H1 (cell line): ENCODE measurements around the gene PRPF40B. TPM values are rescaled to one million over a fixed set of nuclear protein-coding genes. Genes with fewer than 3 reads are reported as not detected.

ENCODE experiments used
- CTCF ChIA-PET: fragments of 300-600 bp; sonication (Branson Sonifier 250); formaldehyde crosslinking; loops from one replicate; lab custom pipeline; 2021; ENCODE audit not compliant: partially characterized antibody; lab: Charles Lee
- POLR2A ChIA-PET: fragments of 300-600 bp; sonication (Branson Sonifier 250); formaldehyde crosslinking; loops from one replicate; lab custom pipeline; 2021; ENCODE audit warnings: inconsistent platforms; ENCODE audit not compliant: partially characterized antibody; lab: Charles Lee
- DNase-seq, 2 experiments: peaks; one replicate each; pipeline versions ENCODE4 v3.0.0 to v3.0.0-alpha.2; 2010 to 2022; ENCODE audit warnings: low spot score in 2 of 2, low read depth in 1 of 2, mixed read lengths in 1 of 2
- FAIRE-seq: peaks from 2 replicates; lab custom pipeline; 2011; peaks lifted over from hg19 to GRCh38; lab: Jason Lieb, UNC
- H2AFZ ChIP-seq: 2 replicates; pipeline ENCODE4 v1.8.1; 2012; ENCODE audit warnings: low read length, inconsistent platforms
- H2AK5ac ChIP-seq: 2 replicates; pipeline ENCODE4 v1.6.1; 2013; ENCODE audit warnings: low read depth, low read length
- H2BK120ac ChIP-seq: replicated peaks from 2 replicates; pipeline ENCODE3; 2013; ENCODE audit warnings: low read depth, low read length, inconsistent platforms
- H2BK12ac ChIP-seq: 2 replicates; pipeline ENCODE4 v1.6.1; 2013; ENCODE audit warnings: low read depth, low read length
- H2BK15ac ChIP-seq: 2 replicates; pipeline ENCODE4 v1.6.1; 2013; ENCODE audit warnings: low read length
- H2BK20ac ChIP-seq: 2 replicates; pipeline ENCODE4 v1.6.1; 2013; ENCODE audit warnings: low read length
- H2BK5ac ChIP-seq: 2 replicates; pipeline ENCODE4 v1.6.1; 2013; ENCODE audit warnings: low read depth, low read length
- H3K14ac ChIP-seq: 2 replicates; pipeline ENCODE4 v1.6.1; 2013; ENCODE audit warnings: inconsistent platforms; ENCODE audit not compliant: insufficient read length
- H3K18ac ChIP-seq: 2 replicates; pipeline ENCODE4 v1.6.1; 2013; ENCODE audit warnings: low read length; ENCODE audit errors: extremely low read depth
- H3K23ac ChIP-seq: 2 replicates; pipeline ENCODE4 v1.6.1; 2013; ENCODE audit warnings: inconsistent platforms; ENCODE audit not compliant: insufficient read length
- H3K23me2 ChIP-seq: 2 replicates; pipeline ENCODE4 v1.6.1; 2013; ENCODE audit warnings: low read depth, low read length
- H3K27ac ChIP-seq: 2 replicates; pipeline ENCODE4 v1.6.1; 2011; ENCODE audit warnings: low read depth, low read length, inconsistent platforms
- H3K27me3 ChIP-seq, 4 experiments: replicated peaks in 1 of 4; 1 replicate in 1 of 4; 2 replicates in 3 of 4; pipeline versions ENCODE4 v1.6.1 to v1.8.1; 2011 to 2013; ENCODE audit warnings: low read length in 3 of 4, mild to moderate bottlenecking in 3 of 4, inconsistent platforms in 2 of 4, mixed read lengths in 2 of 4, moderate library complexity in 1 of 4; ENCODE audit not compliant: control insufficient read depth in 3 of 4, insufficient read depth in 3 of 4; ENCODE audit errors: extremely low read depth in 1 of 4
- H3K36me3 ChIP-seq, 4 experiments: 2 replicates each; pipeline versions ENCODE4 v1.6.1 to v1.8.1; 2011 to 2013; ENCODE audit warnings: mild to moderate bottlenecking in 4 of 4, low read length in 3 of 4, moderate library complexity in 2 of 4, control low read depth in 1 of 4, inconsistent platforms in 1 of 4; ENCODE audit not compliant: insufficient read depth in 4 of 4, control insufficient read depth in 2 of 4
- H3K4ac ChIP-seq: replicated peaks from 2 replicates; pipeline ENCODE3; 2013; ENCODE audit warnings: low read length, low read depth, mixed read lengths, inconsistent platforms; ENCODE audit not compliant: insufficient read length
- H3K4me1 ChIP-seq, 4 experiments: replicated peaks in 1 of 4; 1 replicate in 1 of 4; 2 replicates in 3 of 4; pipeline versions ENCODE4 v1.6.1 to v1.8.1; 2011 to 2013; ENCODE audit warnings: low read length in 3 of 4, inconsistent platforms in 2 of 4, mixed read lengths in 1 of 4; ENCODE audit not compliant: insufficient read depth in 4 of 4, control insufficient read depth in 3 of 4
- H3K4me2 ChIP-seq, 2 experiments: 2 replicates each; pipeline versions ENCODE4 v1.6.1 to v1.8.1; 2011 to 2013; ENCODE audit warnings: low read depth in 2 of 2, low read length in 2 of 2, control low read depth in 1 of 2, inconsistent platforms in 1 of 2, mild to moderate bottlenecking in 1 of 2; ENCODE audit not compliant: insufficient read depth in 1 of 2
- H3K4me3 ChIP-seq, 4 experiments: fragments of 200-600, 300-600 bp in 1 of 4; sonication (generic), shearing (Covaris generic), sonication (Bioruptor Twin) in 1 of 4; 2 replicates each; pipeline versions ENCODE4 v1.5.1 to v1.8.1; 2011 to 2016; ENCODE audit warnings: low read length in 4 of 4, low read depth in 3 of 4, control low read depth in 2 of 4, inconsistent platforms in 2 of 4, mild to moderate bottlenecking in 2 of 4, mixed read lengths in 1 of 4, moderate library complexity in 1 of 4; ENCODE audit not compliant: insufficient read depth in 2 of 4; ENCODE audit errors: extremely low read depth in 1 of 4
- H3K56ac ChIP-seq: replicated peaks from 2 replicates; pipeline ENCODE3; 2013; ENCODE audit warnings: low read depth, mild to moderate bottlenecking, mixed read lengths, low read length, inconsistent platforms; ENCODE audit not compliant: insufficient read length
- H3K79me1 ChIP-seq: 2 replicates; pipeline ENCODE4 v1.6.1; 2013; ENCODE audit warnings: low read depth, low read length, control low read depth
- H3K79me2 ChIP-seq, 2 experiments: 2 replicates each; pipeline versions ENCODE4 v1.6.1 to v1.8.1; 2012 to 2013; ENCODE audit warnings: low read length in 2 of 2, mild to moderate bottlenecking in 2 of 2, inconsistent platforms in 1 of 2; ENCODE audit not compliant: insufficient read depth in 2 of 2, control insufficient read depth in 1 of 2
- H3K9ac ChIP-seq, 4 experiments: replicated peaks in 1 of 4; 1 replicate in 1 of 4; 2 replicates in 3 of 4; pipeline versions ENCODE4 v1.6.1 to v1.8.1; 2011 to 2013; ENCODE audit warnings: low read depth in 3 of 4, low read length in 3 of 4, control low read depth in 2 of 4, mild to moderate bottlenecking in 2 of 4, moderate library complexity in 2 of 4, inconsistent platforms in 1 of 4; ENCODE audit errors: extremely low read depth in 1 of 4
- H3K9me3 ChIP-seq, 2 experiments: 2 replicates each; pipeline versions ENCODE4 v1.6.1 to v1.8.1; 2012 to 2013; ENCODE audit warnings: mild to moderate bottlenecking in 2 of 2, moderate library complexity in 2 of 2, control low read depth in 1 of 2, inconsistent platforms in 1 of 2, low read depth in 1 of 2, low read length in 1 of 2, mixed read lengths in 1 of 2; ENCODE audit not compliant: insufficient read depth in 2 of 2
- H4K20me1 ChIP-seq, 2 experiments: replicated peaks in 1 of 2; 2 replicates each; pipeline versions ENCODE3 to v1.8.1; 2011 to 2013; ENCODE audit warnings: inconsistent platforms in 2 of 2, low read length in 2 of 2, mild to moderate bottlenecking in 1 of 2; ENCODE audit not compliant: insufficient read depth in 2 of 2, control insufficient read depth in 1 of 2
- H4K5ac ChIP-seq: 2 replicates; pipeline ENCODE4 v1.6.1; 2013; ENCODE audit warnings: low read length, low read depth, mixed read lengths, inconsistent platforms; ENCODE audit not compliant: insufficient read length
- H4K8ac ChIP-seq: 2 replicates; pipeline ENCODE4 v1.8.0; 2013; ENCODE audit warnings: mild to moderate bottlenecking, moderate library complexity, low read length, inconsistent platforms; ENCODE audit not compliant: insufficient read depth; ENCODE audit errors: extremely low read depth
- H4K91ac ChIP-seq: replicated peaks from 2 replicates; pipeline ENCODE3; 2013; ENCODE audit warnings: low read length, mixed read lengths, inconsistent platforms; ENCODE audit not compliant: insufficient read length
- CBX5 ChIP-seq: fragments of 300-800, 300-1000 bp; sonication (generic); IDR thresholded peaks from 2 replicates; pipeline ENCODE4 v1.7.1; 2016; ENCODE audit warnings: antibody characterized with exemption, low read length, low read depth
- CREB1 ChIP-seq: IDR thresholded peaks from 2 replicates; pipeline ENCODE4 v1.6.1; 2012; ENCODE audit warnings: inconsistent platforms
- CTBP2 ChIP-seq: IDR thresholded peaks from 2 replicates; pipeline ENCODE4 v1.7.0; 2011; ENCODE audit warnings: borderline replicate concordance, mild to moderate bottlenecking, moderate library complexity, mixed read lengths, low read length; ENCODE audit not compliant: insufficient read depth, insufficient read length
- EZH2 ChIP-seq: fragments of 200-600 bp; sonication (generic); IDR thresholded peaks from 2 replicates; pipeline ENCODE4 v1.7.1; 2012; ENCODE audit warnings: low read depth, mild to moderate bottlenecking, moderate library complexity, low read length, inconsistent platforms; ENCODE audit not compliant: severe bottlenecking
- HDAC6 ChIP-seq: IDR thresholded peaks from one replicate; pipeline ENCODE4 v1.7.1; 2012; ENCODE audit warnings: low read depth, mild to moderate bottlenecking, inconsistent platforms, low read length, moderate library complexity
- POLR2A ChIP-seq, 2 experiments: IDR thresholded peaks; 1 replicate in 1 of 2; 2 replicates in 1 of 2; pipeline ENCODE4 v1.6.1; 2011; ENCODE audit warnings: low read depth in 2 of 2, low read length in 2 of 2, mild to moderate bottlenecking in 2 of 2; ENCODE audit errors: control extremely low read depth in 1 of 2
- POU5F1 ChIP-seq: IDR thresholded peaks from 2 replicates; pipeline ENCODE4 v1.6.1; 2011; ENCODE audit warnings: low read depth, mild to moderate bottlenecking, low read length, moderate library complexity
- RBBP5 ChIP-seq: IDR thresholded peaks from 2 replicates; pipeline ENCODE4 v1.7.1; 2012; ENCODE audit warnings: low read depth, mild to moderate bottlenecking, inconsistent platforms, low read length, moderate library complexity, borderline replicate concordance
- SIN3A ChIP-seq, 2 experiments: IDR thresholded peaks in 1 of 2; conservative IDR thresholded peaks in 1 of 2; 2 replicates each; pipeline ENCODE4 v1.6.1; 2011 to 2012; ENCODE audit warnings: low read length in 2 of 2, improper control_type of control experiment in 1 of 2, low read depth in 1 of 2, mild to moderate bottlenecking in 1 of 2
- SP1 ChIP-seq: IDR thresholded peaks from 2 replicates; pipeline ENCODE4 v1.6.1; 2011; ENCODE audit warnings: low read depth, low read length
- SRF ChIP-seq: IDR thresholded peaks from 2 replicates; pipeline ENCODE4 v1.6.1; 2011; ENCODE audit warnings: mild to moderate bottlenecking, low read depth, low read length, moderate library complexity
- TAF1 ChIP-seq: IDR thresholded peaks from 2 replicates; pipeline ENCODE4 v1.6.1; 2011; ENCODE audit warnings: mild to moderate bottlenecking, low read depth, low read length
- TCF12 ChIP-seq: IDR thresholded peaks from 2 replicates; pipeline ENCODE4 v1.6.1; 2011; ENCODE audit warnings: low read depth, mild to moderate bottlenecking, low read length
- WGBS, 2 experiments: shearing (Covaris generic) in 1 of 2; methylation state at CpG; one replicate each; pipeline versions ENCODE4 v1.1.6 to v1.1.7; 2013 to 2015; ENCODE audit warnings: low lambda C conversion rate in 2 of 2, mixed read lengths in 2 of 2, inconsistent platforms in 1 of 2, low coverage in 1 of 2, missing lambda C conversion rate in 1 of 2; ENCODE audit not compliant: insufficient replicate concordance in 2 of 2, insufficient coverage in 1 of 2, insufficient read length in 1 of 2; ENCODE audit errors: extremely low coverage in 1 of 2, missing lambda C conversion rate in 1 of 2; 5-methylcytosine and 5-hydroxymethylcytosine counted together
- polyA plus RNA-seq, 7 experiments: library from polyadenylated mRNA; depleted of rRNA in 3 of 7; stranded (reverse) in 5 of 7; unstranded in 2 of 7; fragments of >200 nt in 5 of 7; fragments of 200-250 nt in 2 of 7; gene quantifications; 1 replicate in 5 of 7; 2 replicates in 1 of 7; 4 replicates in 1 of 7; pipeline versions ENCODE4 v1.2.1 to v1.2.3, GENCODE V29; 2011 to 2013; ENCODE audit warnings: missing spikeins in 2 of 7, mixed read lengths in 2 of 7
- total RNA-seq: library from RNA; stranded (reverse); fragmentation: NEBNext Ultra II Directional; extraction: Animal tissue kit (Norgen Biotek cat#: 25700); gene quantifications from 2 replicates; pipeline ENCODE4 v1.2.1, GENCODE V29; 2021

Gene PRPF40B
- total and polyA plus RNA-seq, 2 of the 8 experiments (the other 6 are each of a cell fraction or from before 2014, with no cell fraction given) = 14.4 to 24.4 TPM

DNA sequence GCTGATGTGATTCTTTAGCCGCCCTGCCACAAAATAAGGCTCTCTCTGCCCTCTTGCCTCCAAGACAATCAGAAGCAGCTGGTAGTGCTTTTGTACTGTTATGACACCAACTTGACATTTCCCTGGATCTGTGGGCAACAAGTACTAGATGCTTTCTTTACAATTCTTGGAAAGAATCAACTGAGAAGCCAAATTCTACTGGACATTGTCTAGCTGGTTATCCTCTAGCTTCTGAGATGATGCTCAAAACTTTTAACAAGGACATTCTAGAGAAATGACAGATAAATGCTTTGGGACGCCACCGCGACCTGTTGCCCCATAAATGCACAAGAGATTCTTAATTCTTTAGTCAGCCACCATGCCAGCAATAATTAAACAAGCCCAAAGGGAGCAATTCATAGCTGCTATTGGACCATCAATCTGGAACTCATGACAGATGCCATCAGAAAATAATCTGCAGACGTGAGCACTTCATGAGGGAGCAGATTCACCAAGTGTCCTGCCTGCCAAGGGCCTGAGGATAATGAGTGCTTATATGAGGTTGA is 61.0 kb downstream of the PRPF40B start:
- Histone ChIP-seq H2AFZ (no peak overlapping the region), H4K8ac (no peak overlapping the region), H3K9me3 (no peaks in the 10 kb centered on the region), H3K23ac (no peak overlapping the region), H2AK5ac (no peak overlapping the region), H3K27me3 (no peaks in the 10 kb centered on the region), H4K20me1 (peaks cover 0 to 9% of the 10 kb centered on the region in 2 experiments), H2BK20ac (no peak overlapping the region), H2BK120ac (no peak overlapping the region), H3K56ac (no peak overlapping the region), H2BK12ac (no peak overlapping the region), H3K4me1 (peaks cover 0 to 5% (median 1%) of the 10 kb centered on the region in 4 experiments; a peak in 3 of 7 replicates), H2BK15ac (no peak overlapping the region), H3K4me2 (no peak overlapping the region), H2BK5ac (no peak overlapping the region), H3K4me3 (no peak overlapping the region), H4K5ac (no peak overlapping the region), H3K79me2 (peaks cover 0 to 58% of the 10 kb centered on the region in 2 experiments; a peak in 2 of 4 replicates), H3K23me2 (no peaks in the 10 kb centered on the region; the same call in 1 of the 2 replicates), H4K91ac (no peak overlapping the region), H3K79me1 (peaks cover 2% of the 10 kb centered on the region; the same call in 1 of the 2 replicates), H3K18ac (no peak overlapping the region), H3K36me3 (no peaks in the 10 kb centered on the region), H3K14ac (no peak overlapping the region), H3K9ac (peak overlapping the region in 1 of 4 experiments; percentile 37; a peak in 1 of 7 replicates), H3K4ac (no peak overlapping the region), H3K27ac (no peak overlapping the region)
- POLR2A ChIA-PET = interaction anchor here (0.9 to 2.6 kb wide), 8 partner anchors 9 to 57 kb away, joined by 3 to 14 read pairs (median 6); partner anchors contain the start of gene TMBIM6
- FAIRE-seq (no peak), DNase-seq (no peak)
- CTCF ChIA-PET = interaction anchor here (1.0 to 3.1 kb wide), 6 partner anchors 9 to 41 kb away, joined by 3 to 15 read pairs (median 5); no protein-coding TSS in a partner anchor
- WGBS, 2 experiments = 94% methylated on average over 5 of the region's 5 CpGs; no CpG with 5 or more reads in 1 of the 2 experiments
- TF ChIP-seq CBX5 (no peak), EZH2 (no peak), TAF1 (no peak), TCF12 (no peak), HDAC6 (no peak), CTBP2 (no peak), RBBP5 (no peak), SIN3A (conservative IDR thresholded peaks at IDR 0.05 in 1 of 2, IDR thresholded peaks at IDR 0.05 in 1 of 2; ENCODE audit: low read depth in 1 of 2, low read length in 2 of 2) (no peak), CREB1 (no peak), POLR2A (IDR thresholded peaks at IDR 0.05; ENCODE audit: control extremely low read depth in 1 of 2, low read depth in 2 of 2, low read length in 2 of 2) (no peak), POU5F1 (no peak), SP1 (no peak), SRF (no peak)
